ENCODE results near the gene IFT57.

DNA sequence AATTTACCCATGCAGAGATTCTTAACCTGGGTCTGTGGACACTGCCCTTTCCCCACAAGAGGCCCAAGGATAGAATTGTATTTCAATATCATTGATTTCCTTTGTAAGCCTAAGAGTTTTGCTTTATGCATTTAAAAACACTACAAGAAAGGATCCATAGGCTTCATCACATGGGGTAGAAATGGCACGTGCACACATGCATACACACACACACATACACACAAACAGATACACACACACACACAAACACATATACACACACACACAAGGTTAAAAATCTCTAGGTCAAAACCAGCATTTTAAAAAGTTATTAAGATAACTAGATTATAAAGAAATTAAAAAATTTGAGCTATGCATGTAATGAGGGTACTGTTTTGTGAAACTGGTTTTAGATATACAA lies 95.9 kb downstream of the IFT57 start:
- TF ChIP-seq CTCF (IDR thresholded peaks at IDR 0.05) (no peak), ZFX (IDR thresholded peaks at IDR 0.05; ENCODE audit: borderline replicate concordance) (no peak)

Measured in 22Rv1 (cell line).